GM19324 (cell line): ENCODE results near the gene CAMTA1.

Experiments used
- ATAC-seq: cut with Tn5 transposase; IDR thresholded peaks from one replicate; pipeline ENCODE4 v1.9.1; 2021; ENCODE audit warnings: mild to moderate bottlenecking, moderate library complexity; ENCODE audit not compliant: unreplicated experiment, low FRiP score

The CAMTA1 gene

GRCh38 chr1:6951536-6951935 lies 166.3 kb downstream of the CAMTA1 start:
- no peak for ATAC-seq

GRCh38 chr1:6953216-6953615 lies 168.0 kb downstream of the CAMTA1 start:
- no peak for ATAC-seq

- no peak for ATAC-seq
Observed at GRCh38 chr1:6953907-6954364, 168.7 kb downstream of the CAMTA1 start.

GRCh38 chr1:6954591-6954990 lies 169.3 kb downstream of the CAMTA1 start:
- no peak for ATAC-seq

GRCh38 chr1:6955357-6956094 lies 170.3 kb downstream of the CAMTA1 start:
- no peak for ATAC-seq

GRCh38 chr1:6956488-6957159 lies 171.4 kb downstream of the CAMTA1 start:
- no peak for ATAC-seq

GRCh38 chr1:6957341-6957740 lies 172.1 kb downstream of the CAMTA1 start:
- no peak for ATAC-seq

GRCh38 chr1:6958407-6959030 lies 173.3 kb downstream of the CAMTA1 start:
- no peak for ATAC-seq

GRCh38 chr1:6959491-6959890 lies 174.2 kb downstream of the CAMTA1 start:
- ATAC-seq = no peak

GRCh38 chr1:6960291-6960811 lies 175.1 kb downstream of the CAMTA1 start:
- ATAC-seq = no peak

- no peak for ATAC-seq
Observed at GRCh38 chr1:6960860-6961259, 175.6 kb downstream of the CAMTA1 start.

- no peak for ATAC-seq
Observed at GRCh38 chr1:6961289-6961688, 176.0 kb downstream of the CAMTA1 start.

GRCh38 chr1:6961905-6962477 lies 176.7 kb downstream of the CAMTA1 start:
- no peak for ATAC-seq

- no peak for ATAC-seq
Observed at GRCh38 chr1:6962478-6962995, 177.3 kb downstream of the CAMTA1 start.

GRCh38 chr1:6962996-6963911 lies 178.0 kb downstream of the CAMTA1 start:
- ATAC-seq = no peak

GRCh38 chr1:6963912-6964307 lies 178.7 kb downstream of the CAMTA1 start:
- ATAC-seq = no peak

- no peak for ATAC-seq
Observed at GRCh38 chr1:6965083-6965934, 180.1 kb downstream of the CAMTA1 start.

- no peak for ATAC-seq
Observed at GRCh38 chr1:6965935-6966241, 180.6 kb downstream of the CAMTA1 start.

- ATAC-seq = no peak
Observed at GRCh38 chr1:6966326-6966725, 181.1 kb downstream of the CAMTA1 start.
